Omental fat pad (tissue), 4 donors: ENCODE results near the gene ZNF33B. TPM values are rescaled to one million over a fixed set of nuclear protein-coding genes. Genes with fewer than 3 reads are reported as not detected.
A peak's percentile ranks its signal among the peaks of the same experiment; 100 is the strongest.
"Not testable (repeated sequence)": the region's sequence is repeated elsewhere in the genome, so short reads cannot be mapped to it uniquely, and the experiment has no call there.

Experiments used
- ATAC-seq: fragments of 150-250 bp; one replicate; pipeline ENCODE4 v1.9.1; 2016; ENCODE audit warnings: mild to moderate bottlenecking, moderate library complexity; ENCODE audit not compliant: low FRiP score
- DNase-seq: peaks from one replicate; pipeline ENCODE4 v3.0.0-alpha.2; 2019; ENCODE audit warnings: low spot score
- CTCF ChIP-seq, 3 donors: fragments of 450-650 bp; IDR thresholded peaks; one replicate each; pipeline ENCODE4 v1.5.1; 2016 to 2017; ENCODE audit warnings: antibody characterized with exemption in 3 of 3, mild to moderate bottlenecking in 3 of 3, moderate library complexity in 2 of 3
- total RNA-seq, 4 donors: library from RNA; depleted of rRNA; stranded (reverse); fragments of >200 nt; gene quantifications; one replicate each; pipeline ENCODE4 v1.1.0, GENCODE V29; 2016

Gene ZNF33B
- total RNA-seq, 4 donors from 2014 or later, result 8.5 to 32.0 (median 12.8) TPM

DNA sequence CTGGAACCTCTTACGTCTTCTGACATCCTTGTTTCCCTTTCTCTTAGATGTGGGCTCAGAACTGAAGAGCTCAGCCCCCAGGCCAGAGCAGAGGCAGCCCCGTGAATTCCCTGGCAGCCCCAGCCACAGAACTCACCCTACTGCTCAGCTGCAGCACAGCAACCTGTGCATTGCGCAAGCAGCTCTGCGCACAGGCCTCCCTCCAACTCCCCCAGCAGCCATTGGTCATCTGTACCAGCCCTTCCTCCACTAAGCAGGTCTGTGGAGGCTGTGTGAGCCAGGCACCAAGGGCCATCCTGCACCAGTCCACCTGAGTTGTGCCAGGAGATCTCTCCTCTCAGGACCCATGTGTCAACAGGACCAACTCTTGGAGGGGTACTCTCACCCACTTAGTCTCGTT lies 54.5 kb downstream of the ZNF33B start:
- no peak for TF ChIP-seq CTCF (IDR thresholded peaks at IDR 0.05)
- DNase-seq (no peak), ATAC-seq (no peak)

DNA sequence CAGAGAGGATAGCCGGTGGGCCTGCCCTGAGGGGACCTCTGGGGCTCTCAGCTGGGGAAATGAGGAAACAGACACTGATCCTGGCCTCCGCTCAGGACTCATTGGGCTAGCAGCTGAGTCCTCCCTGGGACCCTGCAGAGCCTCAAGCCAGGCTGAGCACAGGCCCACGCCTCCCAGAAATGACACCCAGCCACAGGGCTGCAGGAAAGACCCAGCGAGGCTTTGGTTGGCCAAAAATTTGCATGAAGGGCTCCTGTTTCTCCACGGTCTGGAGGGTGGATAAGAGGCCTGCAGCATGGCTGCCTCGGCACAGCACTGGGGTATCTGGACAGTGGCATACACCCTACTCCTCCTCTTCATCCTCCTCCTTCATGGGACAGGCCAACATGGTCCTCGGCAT lies 60.4 kb downstream of the ZNF33B start:
- no peak for DNase-seq
- ATAC-seq, result no peak
- TF ChIP-seq CTCF (IDR thresholded peaks at IDR 0.05), result no peak

DNA sequence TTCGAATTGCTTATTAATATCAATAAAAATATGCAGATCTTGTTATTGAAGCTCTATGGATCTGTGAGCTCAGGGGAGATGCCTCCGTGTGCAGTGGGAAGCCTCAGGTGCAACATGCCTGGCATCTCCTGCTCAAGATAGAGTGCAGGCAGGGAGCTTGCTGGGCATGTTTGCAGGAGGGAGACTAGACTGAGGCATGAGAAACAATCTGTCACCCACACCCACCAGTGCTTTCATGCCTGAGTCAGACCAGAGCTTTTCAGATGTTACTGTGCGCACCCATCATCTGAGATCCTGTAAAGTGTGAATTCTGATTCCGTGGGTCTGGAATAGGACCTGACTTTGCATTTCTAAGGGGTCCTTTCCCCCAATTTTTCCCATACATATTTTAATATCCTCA lies 62.0 kb downstream of the ZNF33B start:
- DNase-seq (no peak), ATAC-seq (no peak)
- no peak for TF ChIP-seq CTCF (IDR thresholded peaks at IDR 0.05)

GRCh38 chr10:42574336-42574735 lies 64.0 kb downstream of the ZNF33B start:
- TF ChIP-seq CTCF (IDR thresholded peaks at IDR 0.05), result no peak
- ATAC-seq (no peak), DNase-seq (no peak)

- no peak for TF ChIP-seq CTCF (IDR thresholded peaks at IDR 0.05)
- DNase-seq (no peak), ATAC-seq (no peak)
Observed at GRCh38 chr10:42556931-42557330, 81.4 kb downstream of the ZNF33B start.

GRCh38 chr10:42553576-42553975 lies 84.8 kb downstream of the ZNF33B start:
- DNase-seq, ATAC-seq: not testable (repeated sequence)

- TF ChIP-seq CTCF (IDR thresholded peaks at IDR 0.05), result no peak
- no peak for DNase-seq
Observed at GRCh38 chr10:42553064-42553407, 85.3 kb downstream of the ZNF33B start.

More at GRCh38 chr10:42553064-42553407, 85.3 kb downstream of the ZNF33B start:
- ATAC-seq, result peak; percentile 16
